LNCAP (cell line): ENCODE data around the gene GTF3A.
A peak's percentile ranks its signal among the peaks of the same experiment; 100 is the strongest.

Experiments used
- CTCF ChIP-seq: fragments of 450-650 bp; IDR thresholded peaks from 2 replicates; pipeline ENCODE4 v1.5.1; 2017; ENCODE audit warnings: mild to moderate bottlenecking

GTF3A gene

DNA sequence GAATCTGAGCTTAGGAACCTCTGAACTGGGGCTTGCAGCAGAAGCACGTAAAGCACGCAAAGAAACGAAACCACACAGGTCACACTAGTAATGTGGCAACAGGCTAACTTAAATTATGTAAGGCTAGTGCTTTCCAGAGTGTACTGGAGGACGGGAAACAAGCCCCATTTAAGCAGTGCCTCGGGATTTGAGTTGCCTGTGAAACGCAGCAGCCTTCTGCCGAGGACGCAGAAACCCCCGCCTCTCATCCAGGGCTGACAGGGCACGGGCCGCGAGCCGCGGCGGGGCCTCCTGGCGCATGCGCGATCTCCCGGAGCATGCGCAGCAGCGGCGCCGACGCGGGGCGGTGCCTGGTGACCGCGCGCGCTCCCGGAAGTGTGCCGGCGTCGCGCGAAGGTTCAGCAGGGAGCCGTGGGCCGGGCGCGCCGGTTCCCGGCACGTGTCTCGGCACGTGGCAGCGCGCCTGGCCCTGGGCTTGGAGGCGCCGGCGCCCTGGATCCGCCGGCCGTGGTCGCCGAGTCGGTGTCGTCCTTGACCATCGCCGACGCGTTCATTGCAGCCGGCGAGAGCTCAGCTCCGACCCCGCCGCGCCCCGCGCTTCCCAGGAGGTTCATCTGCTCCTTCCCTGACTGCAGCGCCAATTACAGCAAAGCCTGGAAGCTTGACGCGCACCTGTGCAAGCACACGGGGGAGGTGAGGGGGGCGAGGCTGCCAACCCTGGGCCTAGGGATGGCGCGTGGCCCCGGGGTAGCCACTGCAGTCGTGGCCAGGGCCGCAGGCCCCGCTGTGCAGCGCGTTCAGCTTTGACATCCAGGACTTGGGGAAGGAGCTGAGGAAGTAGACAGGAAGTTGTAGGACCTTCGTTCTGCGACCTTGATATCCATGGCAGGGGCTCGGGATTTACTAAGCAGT is at the start of gene GTF3A:
GTF3A (plus strand) TSS at position 374 of the 912 bp plus-strand sequence.
- no peak for TF ChIP-seq CTCF

DNA sequence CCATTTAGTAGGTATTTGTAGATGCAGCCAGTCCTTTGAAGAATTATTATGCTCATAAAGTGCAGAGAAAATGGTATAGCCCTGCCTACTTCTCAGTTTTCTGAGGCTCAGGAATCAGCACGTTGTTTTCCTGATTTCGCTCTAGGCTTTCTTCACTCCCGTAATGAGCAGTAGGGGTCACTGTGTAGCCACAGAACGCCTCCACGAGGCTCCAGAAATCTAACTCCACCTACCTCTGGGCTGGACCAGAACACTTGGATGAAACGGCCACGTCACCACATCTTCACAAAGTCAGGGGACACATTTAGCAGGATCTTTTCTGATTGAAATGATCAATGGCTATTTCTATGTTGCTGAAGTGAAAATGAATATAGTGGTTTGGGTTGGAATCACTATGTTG is 49.8 kb upstream of the GTF3A start:
- TF ChIP-seq CTCF: peak; percentile 62

DNA sequence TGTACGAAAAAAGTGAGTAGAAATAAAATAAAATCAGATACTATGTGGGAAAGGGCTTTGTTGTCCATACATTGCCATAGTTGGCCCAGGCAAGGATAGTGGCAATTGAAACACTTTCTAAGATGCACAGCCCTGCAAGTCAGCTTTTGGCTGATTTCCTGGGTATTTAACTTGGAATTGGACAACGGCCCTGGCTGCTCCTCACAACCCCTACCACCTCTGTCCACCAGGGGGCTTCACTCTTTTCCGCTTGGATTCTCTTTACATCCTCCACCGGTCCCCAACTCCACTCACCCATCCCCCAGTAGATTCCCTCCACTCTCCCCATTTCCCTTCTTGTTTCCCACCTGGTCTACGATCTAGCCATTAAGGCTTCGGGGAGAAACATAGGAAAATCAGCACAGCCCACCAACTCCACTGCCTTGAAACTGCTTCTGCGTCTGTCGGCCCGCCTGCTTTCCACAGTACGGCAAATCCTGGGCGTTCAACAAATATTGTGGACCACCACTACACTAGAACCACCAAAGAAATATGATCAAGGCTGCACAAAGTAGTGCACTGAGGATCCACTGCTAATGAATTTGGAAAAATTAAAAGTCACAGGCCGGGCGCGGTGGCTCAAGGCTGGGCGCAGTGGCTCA is 48.6 kb upstream of the GTF3A start:
- TF ChIP-seq CTCF: peak; percentile 69

GRCh38 chr13:27379126-27379525 is 45.3 kb upstream of the GTF3A start:
- TF ChIP-seq CTCF: no peak

DNA sequence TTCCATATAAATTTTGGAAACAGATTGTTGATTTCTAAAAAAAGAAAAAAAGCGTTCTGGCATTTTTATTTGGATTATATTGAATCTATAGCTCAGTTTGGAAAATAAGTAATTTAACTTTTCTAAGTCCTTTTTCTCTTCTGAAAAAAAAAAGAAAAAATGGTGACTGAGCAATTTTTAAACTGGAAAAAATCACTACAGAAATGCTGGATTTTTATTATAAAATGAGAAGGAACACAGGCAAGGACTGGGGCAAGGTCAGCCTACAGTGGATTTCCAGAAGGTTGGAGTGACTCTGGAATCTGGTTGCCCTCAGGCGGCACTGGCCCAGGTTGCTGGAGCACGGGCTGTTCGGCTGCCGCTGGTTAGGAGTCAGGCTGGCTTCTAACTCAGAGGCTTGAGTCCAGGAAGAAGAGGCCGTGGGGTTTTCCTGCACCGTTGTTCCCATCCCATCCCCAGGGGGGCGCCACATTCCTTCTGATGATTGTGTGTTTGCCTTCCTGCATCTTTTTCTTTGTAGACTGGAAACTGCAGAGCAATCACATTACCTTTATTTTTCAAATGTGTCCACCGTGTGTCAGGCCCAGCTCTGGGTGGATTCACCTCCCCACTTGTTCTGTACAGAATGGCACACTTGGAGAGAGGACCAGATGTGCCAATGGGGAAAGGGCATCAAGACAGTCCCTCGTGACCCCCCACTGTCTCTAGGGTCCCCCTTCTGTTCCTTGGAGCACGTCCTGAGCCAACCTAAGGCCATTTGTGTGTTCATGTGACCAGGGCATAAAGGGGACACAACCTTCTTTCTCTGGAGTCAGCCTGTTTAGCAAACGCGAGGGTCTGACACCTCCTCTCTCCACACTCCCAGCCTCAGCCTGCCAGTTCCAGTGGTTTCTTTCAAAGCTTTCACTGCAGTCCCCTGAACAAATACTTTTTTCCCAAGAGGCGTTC is 44.5 kb upstream of the GTF3A start:
- peak; percentile 58 for TF ChIP-seq CTCF

DNA sequence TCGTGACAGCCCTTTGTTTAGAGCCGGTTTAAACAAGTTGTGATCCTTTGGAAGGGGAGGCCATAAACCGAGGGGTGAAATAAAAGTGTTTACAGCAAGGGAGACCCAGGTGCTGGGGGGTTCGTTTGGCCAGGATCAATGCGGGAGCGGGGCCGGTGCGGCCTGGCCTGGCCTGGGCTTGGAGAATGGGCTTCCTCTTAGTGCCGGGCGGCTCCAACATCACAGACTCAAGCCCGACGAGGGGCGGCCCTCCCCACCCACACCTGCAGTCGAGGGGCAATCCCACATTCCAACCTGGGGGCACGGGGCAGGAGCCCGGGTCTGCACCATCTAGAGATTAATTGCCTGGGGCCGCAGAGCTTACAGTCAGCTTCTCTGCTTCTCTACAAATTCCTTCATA is 42.8 kb upstream of the GTF3A start:
- TF ChIP-seq CTCF: no peak
